ENCODE data around the gene CFAP46. TPM values are rescaled to one million over a fixed set of nuclear protein-coding genes. Genes with fewer than 3 reads are reported as not detected.
A peak's percentile ranks its signal among the peaks of the same experiment; 100 is the strongest.

CFAP46 gene
- total and polyA plus RNA-seq, 2 experiments from 2014 or later: 3.1 to 5.4 TPM

DNA sequence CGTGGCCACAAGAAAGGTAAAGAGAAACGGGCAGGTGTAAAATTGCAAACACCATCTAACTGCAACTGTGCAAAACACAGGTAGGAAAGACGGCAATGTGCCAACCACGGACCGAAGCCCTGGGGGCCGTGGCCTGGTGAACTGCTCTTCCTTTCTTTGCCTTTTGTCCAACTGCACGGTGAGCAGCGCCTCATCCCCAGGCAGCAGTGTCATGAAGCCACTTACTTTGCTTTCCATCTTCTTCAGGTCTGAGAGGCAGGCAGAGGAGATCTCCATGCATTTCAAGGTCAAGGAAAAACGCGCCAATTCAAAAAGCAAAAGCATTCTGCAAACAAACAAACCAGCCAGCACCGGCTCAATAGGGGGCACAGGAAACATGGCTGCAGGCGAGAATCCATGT is 12.9 kb downstream of the CFAP46 start:
- no peak overlapping the region for H3K27ac ChIP-seq (ENCODE audit: low read depth)
- ATAC-seq: no peak
- H3K27ac Mint-ChIP-seq: peak overlapping the region; percentile 8; the same call in 1 of the 2 replicates

More for the DNA sequence above, 12.9 kb downstream of the CFAP46 start:
- Histone ChIP-seq H2AFZ (no peak overlapping the region), H3K4me1 (ENCODE audit: insufficient read depth) (no peaks in the 10 kb centered on the region), H3K4me3 (no peak overlapping the region), H3K4me2 (no peak overlapping the region), H3K9me2 (ENCODE audit: insufficient read depth) (no peaks in the 10 kb centered on the region), H3K79me2 (replicated peaks; ENCODE audit: insufficient read depth) (no peaks in the 10 kb centered on the region), H3K27me3 (ENCODE audit: insufficient read depth) (no peaks in the 10 kb centered on the region), H3K36me3 (ENCODE audit: insufficient read depth) (no peaks in the 10 kb centered on the region), H3F3A (replicated peaks; ENCODE audit: low read depth) (no peaks in the 10 kb centered on the region), H4K20me1 (replicated peaks; ENCODE audit: insufficient read depth) (no peaks in the 10 kb centered on the region)
- no peaks in the 10 kb centered on the region; the same call in 2 of the 3 replicates for H3K36me3 Mint-ChIP-seq (ENCODE audit: low read depth)
- peaks cover 2% of the 10 kb centered on the region for H3K27me3 Mint-ChIP-seq (ENCODE audit: insufficient read depth, low read depth, poor library complexity)
- TF ChIP-seq EZH2 (IDR thresholded peaks at IDR 0.05; ENCODE audit: low read depth, unreplicated experiment) (no peak), JUNB (IDR thresholded peaks at IDR 0.05; ENCODE audit: unreplicated experiment) (no peak), EZH2phosphoT487 (IDR thresholded peaks at IDR 0.05; ENCODE audit: unreplicated experiment) (no peak), ZNF114 (CRISPR knock-in tag; IDR thresholded peaks at IDR 0.05) (no peak), ZNF462 (CRISPR knock-in tag; IDR thresholded peaks at IDR 0.05) (no peak), STAT1 (IDR thresholded peaks at IDR 0.05; ENCODE audit: unreplicated experiment) (no peak), CREB1 (CRISPR knock-in tag; IDR thresholded peaks at IDR 0.05; ENCODE audit: low read depth) (no peak), ZNF331 (CRISPR knock-in tag; IDR thresholded peaks at IDR 0.05; ENCODE audit: low read depth) (no peak), NANOG (IDR thresholded peaks at IDR 0.05; ENCODE audit: borderline replicate concordance) (no peak), REST (IDR thresholded peaks at IDR 0.05; ENCODE audit: unreplicated experiment) (no peak), POLR2AphosphoS5 (IDR thresholded peaks at IDR 0.05; ENCODE audit: low read depth) (no peak)
- TF ChIP-seq, protein P1, sequence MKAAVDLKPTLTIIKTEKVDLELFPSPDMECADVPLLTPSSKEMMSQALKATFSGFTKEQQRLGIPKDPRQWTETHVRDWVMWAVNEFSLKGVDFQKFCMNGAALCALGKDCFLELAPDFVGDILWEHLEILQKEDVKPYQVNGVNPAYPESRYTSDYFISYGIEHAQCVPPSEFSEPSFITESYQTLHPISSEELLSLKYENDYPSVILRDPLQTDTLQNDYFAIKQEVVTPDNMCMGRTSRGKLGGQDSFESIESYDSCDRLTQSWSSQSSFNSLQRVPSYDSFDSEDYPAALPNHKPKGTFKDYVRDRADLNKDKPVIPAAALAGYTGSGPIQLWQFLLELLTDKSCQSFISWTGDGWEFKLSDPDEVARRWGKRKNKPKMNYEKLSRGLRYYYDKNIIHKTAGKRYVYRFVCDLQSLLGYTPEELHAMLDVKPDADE (IDR thresholded peaks at IDR 0.05): no peak
- TF ChIP-seq, protein P2, sequence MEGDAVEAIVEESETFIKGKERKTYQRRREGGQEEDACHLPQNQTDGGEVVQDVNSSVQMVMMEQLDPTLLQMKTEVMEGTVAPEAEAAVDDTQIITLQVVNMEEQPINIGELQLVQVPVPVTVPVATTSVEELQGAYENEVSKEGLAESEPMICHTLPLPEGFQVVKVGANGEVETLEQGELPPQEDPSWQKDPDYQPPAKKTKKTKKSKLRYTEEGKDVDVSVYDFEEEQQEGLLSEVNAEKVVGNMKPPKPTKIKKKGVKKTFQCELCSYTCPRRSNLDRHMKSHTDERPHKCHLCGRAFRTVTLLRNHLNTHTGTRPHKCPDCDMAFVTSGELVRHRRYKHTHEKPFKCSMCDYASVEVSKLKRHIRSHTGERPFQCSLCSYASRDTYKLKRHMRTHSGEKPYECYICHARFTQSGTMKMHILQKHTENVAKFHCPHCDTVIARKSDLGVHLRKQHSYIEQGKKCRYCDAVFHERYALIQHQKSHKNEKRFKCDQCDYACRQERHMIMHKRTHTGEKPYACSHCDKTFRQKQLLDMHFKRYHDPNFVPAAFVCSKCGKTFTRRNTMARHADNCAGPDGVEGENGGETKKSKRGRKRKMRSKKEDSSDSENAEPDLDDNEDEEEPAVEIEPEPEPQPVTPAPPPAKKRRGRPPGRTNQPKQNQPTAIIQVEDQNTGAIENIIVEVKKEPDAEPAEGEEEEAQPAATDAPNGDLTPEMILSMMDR (conservative IDR thresholded peaks at IDR 0.05; ENCODE audit: low read depth in 2 of 2): no peak
- DNase-seq (ENCODE audit: low spot score): no peak
- H3K9me3 Mint-ChIP-seq: no peaks in the 10 kb centered on the region
- no peaks in the 10 kb centered on the region for H3K4me1 Mint-ChIP-seq
- H3K4me3 Mint-ChIP-seq: no peak overlapping the region
